OCI-LY3 (cell line): ENCODE data around the gene SLC35A5.

Source experiments
- H2AFZ ChIP-seq: fragments of 200-600, 300-600 bp; shearing (Covaris generic); 2 replicates; pipeline ENCODE4 v1.6.0; 2014; ENCODE audit warnings: antibody characterized with exemption, low read depth, low read length
- H3K27ac ChIP-seq: fragments of 200-600, 300-600 bp; sonication (generic); 2 replicates; pipeline ENCODE4 v1.5.1; 2014; ENCODE audit warnings: mild to moderate bottlenecking, low read length, moderate library complexity, mixed read lengths
- H3K27me3 ChIP-seq: fragments of 200-600, 300-600 bp; sonication (generic); 2 replicates; pipeline ENCODE4 v1.6.1; 2014; ENCODE audit warnings: low read depth, low read length, mixed read lengths
- H3K36me3 ChIP-seq: fragments of 200-600, 300-600 bp; sonication (generic); replicated peaks from 2 replicates; pipeline ENCODE3; 2014; ENCODE audit warnings: low read depth, low read length, mixed read lengths
- H3K4me1 ChIP-seq: fragments of 300-600, 200-600 bp; sonication (generic); 2 replicates; pipeline ENCODE4 v1.6.1; 2014; ENCODE audit warnings: low read length, mixed read lengths
- H3K4me2 ChIP-seq: fragments of 200-600, 300-600 bp; sonication (generic); 2 replicates; pipeline ENCODE4 v1.6.1; 2014; ENCODE audit warnings: low read length, mixed read lengths
- H3K4me3 ChIP-seq: fragments of 300-600, 200-600 bp; sonication (generic); 2 replicates; pipeline ENCODE4 v1.5.1; 2014; ENCODE audit warnings: antibody characterized with exemption, mild to moderate bottlenecking, low read length, moderate library complexity
- H3K79me2 ChIP-seq: fragments of 300-600, 200-600 bp; shearing (Covaris generic); 2 replicates; pipeline ENCODE4 v1.6.1; 2014; ENCODE audit warnings: mild to moderate bottlenecking, low read length, mixed read lengths
- H3K9ac ChIP-seq: fragments of 300-600, 200-600 bp; shearing (Covaris generic); 2 replicates; pipeline ENCODE4 v1.6.0; 2014; ENCODE audit warnings: mild to moderate bottlenecking, low read length, moderate library complexity
- H3K9me3 ChIP-seq: fragments of 200-600, 300-600 bp; shearing (Covaris generic); 2 replicates; pipeline ENCODE4 v1.6.1; 2014; ENCODE audit warnings: low read length, mixed read lengths; ENCODE audit not compliant: insufficient read depth
- H4K20me1 ChIP-seq: fragments of 200-600, 300-600 bp; sonication (generic); 2 replicates; pipeline ENCODE4 v1.6.1; 2016; ENCODE audit warnings: low read length, mixed read lengths; ENCODE audit not compliant: insufficient read depth
- CTCF ChIP-seq: fragments of 200-600, 300-600 bp; sonication (generic); IDR thresholded peaks from 2 replicates; pipeline ENCODE4 v1.5.1; 2014; ENCODE audit warnings: antibody characterized with exemption, low read length, low read depth
- EZH2phosphoT487 ChIP-seq: fragments of 200-600 bp; shearing (Covaris generic); IDR thresholded peaks from 2 replicates; pipeline ENCODE4 v1.6.1; 2018; ENCODE audit warnings: antibody characterized with exemption, mixed run types, low read depth

The SLC35A5 gene

GRCh38 chr3:112623213-112623612 is 61.4 kb downstream of the SLC35A5 start:
- H3K4me2 ChIP-seq, result no peak overlapping the region
- H3K36me3 ChIP-seq, result no peaks in the 10 kb centered on the region
- H3K9ac ChIP-seq, result no peak overlapping the region
- peaks cover 68% of the 10 kb centered on the region for H3K4me1 ChIP-seq
- H3K9me3 ChIP-seq, result no peaks in the 10 kb centered on the region
- H3K27ac ChIP-seq, result no peak overlapping the region
- H3K79me2 ChIP-seq, result no peaks in the 10 kb centered on the region
- no peaks in the 10 kb centered on the region for H3K27me3 ChIP-seq
- TF ChIP-seq EZH2phosphoT487 (no peak), CTCF (no peak)
- H4K20me1 ChIP-seq, result no peaks in the 10 kb centered on the region
- H2AFZ ChIP-seq, result no peak overlapping the region
- no peak overlapping the region for H3K4me3 ChIP-seq

- Histone ChIP-seq H3K4me2 (no peak overlapping the region), H2AFZ (no peak overlapping the region), H3K79me2 (no peaks in the 10 kb centered on the region)
Measured at GRCh38 chr3:112623717-112624116, 61.9 kb downstream of the SLC35A5 start.

GRCh38 chr3:112627419-112627818 is 65.6 kb downstream of the SLC35A5 start:
- no peaks in the 10 kb centered on the region for H4K20me1 ChIP-seq
- H3K79me2 ChIP-seq, result no peaks in the 10 kb centered on the region
- H3K9me3 ChIP-seq, result no peaks in the 10 kb centered on the region
- no peak overlapping the region for H2AFZ ChIP-seq
- no peak overlapping the region for H3K27ac ChIP-seq
- TF ChIP-seq EZH2phosphoT487, result no peak
- no peak for TF ChIP-seq CTCF
- no peak overlapping the region for H3K9ac ChIP-seq
- no peak overlapping the region for H3K4me3 ChIP-seq
- H3K27me3 ChIP-seq, result no peaks in the 10 kb centered on the region
- H3K36me3 ChIP-seq, result no peaks in the 10 kb centered on the region
- H3K4me2 ChIP-seq, result no peak overlapping the region
- peaks cover 52% of the 10 kb centered on the region for H3K4me1 ChIP-seq

More at GRCh38 chr3:112623717-112624116, 61.9 kb downstream of the SLC35A5 start:
- Histone ChIP-seq H3K9ac (no peak overlapping the region), H3K27ac (no peak overlapping the region), H3K4me3 (no peak overlapping the region), H4K20me1 (no peaks in the 10 kb centered on the region), H3K36me3 (no peaks in the 10 kb centered on the region), H3K4me1 (peaks cover 68% of the 10 kb centered on the region), H3K27me3 (no peaks in the 10 kb centered on the region), H3K9me3 (no peaks in the 10 kb centered on the region)
- no peak for TF ChIP-seq CTCF
- no peak for TF ChIP-seq EZH2phosphoT487

GRCh38 chr3:112627919-112628466 is 66.1 kb downstream of the SLC35A5 start:
- H3K4me1 ChIP-seq, result peaks cover 57% of the 10 kb centered on the region
- no peaks in the 10 kb centered on the region for H3K79me2 ChIP-seq
- no peak overlapping the region for H3K4me2 ChIP-seq
- no peaks in the 10 kb centered on the region for H3K27me3 ChIP-seq
- H2AFZ ChIP-seq, result no peak overlapping the region
- no peaks in the 10 kb centered on the region for H3K36me3 ChIP-seq
- no peak overlapping the region for H3K4me3 ChIP-seq
- H4K20me1 ChIP-seq, result no peaks in the 10 kb centered on the region
- TF ChIP-seq EZH2phosphoT487 (no peak), CTCF (no peak)
- no peaks in the 10 kb centered on the region for H3K9me3 ChIP-seq
- no peak overlapping the region for H3K9ac ChIP-seq
- H3K27ac ChIP-seq, result no peak overlapping the region
